NT2/D1 (cell line): ENCODE results near the gene RPH3AL.

ENCODE experiments used
- SUZ12 ChIP-seq: IDR thresholded peaks from 2 replicates; pipeline ENCODE4 v1.6.1; 2011; ENCODE audit not compliant: insufficient read length, insufficient read depth; ENCODE audit errors: extremely low read depth
- ZNF274 ChIP-seq: IDR thresholded peaks from 2 replicates; pipeline ENCODE4 v1.6.1; 2011; ENCODE audit warnings: mild to moderate bottlenecking, low read depth, low read length

DNA sequence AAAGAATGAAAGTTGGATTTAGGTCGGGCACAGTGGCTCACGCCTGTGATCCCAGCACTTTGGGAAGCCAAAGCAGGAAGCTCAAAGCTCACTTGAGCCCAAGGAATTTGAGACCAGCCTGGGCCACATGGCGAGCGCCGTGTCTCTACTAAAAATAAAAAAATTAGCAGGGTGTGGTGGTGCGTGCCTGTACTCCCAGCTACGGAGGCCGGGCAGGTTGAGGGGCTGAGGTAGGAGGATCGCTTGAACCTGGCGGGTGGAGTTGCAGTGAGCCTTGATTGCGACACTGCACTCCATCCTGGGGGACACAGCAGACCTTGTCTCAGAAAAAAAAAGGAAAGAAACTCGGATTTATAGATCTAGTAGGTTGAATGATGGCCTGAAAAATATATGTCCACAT is 37.4 kb upstream of the RPH3AL start:
- TF ChIP-seq ZNF274, result no peak
- no peak for TF ChIP-seq SUZ12
